Stomach (tissue), 4 donors: ENCODE results near the gene SEC23B.

Experiments
- CTCF ChIP-seq, 7 experiments: fragments of 450-650 bp in 4 of 7; fragments of 200-600 bp in 3 of 7; sonication (generic) in 3 of 7; IDR thresholded peaks; one replicate each; pipeline ENCODE4 v1.5.1; 2016 to 2019; ENCODE audit warnings: antibody characterized with exemption in 7 of 7, control low read depth in 2 of 7, mild to moderate bottlenecking in 1 of 7
- POLR2A ChIP-seq, 4 donors: fragments of 450-650 bp; IDR thresholded peaks; one replicate each; pipeline ENCODE4 v1.6.1; 2016; ENCODE audit warnings: antibody characterized with exemption in 4 of 4, control low read depth in 2 of 4, mild to moderate bottlenecking in 1 of 4, moderate library complexity in 1 of 4

- TF ChIP-seq CTCF (IDR thresholded peaks at IDR 0.05) (no peak), POLR2A (IDR thresholded peaks at IDR 0.05) (no peak)
Observed at GRCh38 chr20:18496740-18497592, 10.8 kb upstream of the SEC23B start, which contains the start of gene RBBP9.
